ENCODE measurements around the gene TTL. TPM values are rescaled to one million over a fixed set of nuclear protein-coding genes. Genes with fewer than 3 reads are reported as not detected.
"Not testable (repeated sequence)": the region's sequence is repeated elsewhere in the genome, so short reads cannot be mapped to it uniquely, and the experiment has no call there.

The TTL gene
- total RNA-seq, 4 donors from 2014 or later = 11.6 to 24.2 (median 21.4) TPM

DNA sequence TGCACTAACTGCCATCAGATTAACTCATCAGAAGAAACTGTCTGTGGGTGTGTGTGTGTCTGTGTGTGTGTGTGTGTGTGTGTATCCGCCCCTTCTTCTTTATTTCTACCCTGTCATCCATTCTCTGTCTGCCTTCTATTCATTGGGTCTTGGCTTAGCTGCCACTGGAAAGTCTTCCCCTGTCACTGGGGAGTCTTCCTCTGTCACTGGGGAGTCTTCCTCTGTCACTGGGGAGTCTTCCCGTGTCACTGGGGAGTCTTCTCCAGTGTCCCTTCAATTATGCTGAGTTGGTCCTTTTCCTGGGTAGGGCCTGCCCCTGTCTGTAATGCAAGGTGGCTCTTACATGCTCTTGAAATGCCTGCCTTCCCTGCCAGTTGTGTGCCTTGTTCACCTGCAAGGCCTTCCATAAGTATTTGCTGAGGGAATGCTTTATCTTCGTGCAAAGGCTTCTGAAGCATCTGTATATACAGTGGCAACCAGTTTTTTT is 41.4 kb downstream of the TTL start:
- Histone ChIP-seq H3K36me3 (peaks cover 0 to 63% (median 14%) of the 10 kb centered on the region in 3 donors), H3K4me3 (no peak overlapping the region), H3K27ac (no peak overlapping the region), H3K27me3 (no peaks in the 10 kb centered on the region), H3K9me3 (no peaks in the 10 kb centered on the region), H3K4me1 (no peaks in the 10 kb centered on the region)
- WGBS, 2 donors = 88 to 92% methylated on average over 3 of the region's 3 CpGs
- TF ChIP-seq, protein P1, sequence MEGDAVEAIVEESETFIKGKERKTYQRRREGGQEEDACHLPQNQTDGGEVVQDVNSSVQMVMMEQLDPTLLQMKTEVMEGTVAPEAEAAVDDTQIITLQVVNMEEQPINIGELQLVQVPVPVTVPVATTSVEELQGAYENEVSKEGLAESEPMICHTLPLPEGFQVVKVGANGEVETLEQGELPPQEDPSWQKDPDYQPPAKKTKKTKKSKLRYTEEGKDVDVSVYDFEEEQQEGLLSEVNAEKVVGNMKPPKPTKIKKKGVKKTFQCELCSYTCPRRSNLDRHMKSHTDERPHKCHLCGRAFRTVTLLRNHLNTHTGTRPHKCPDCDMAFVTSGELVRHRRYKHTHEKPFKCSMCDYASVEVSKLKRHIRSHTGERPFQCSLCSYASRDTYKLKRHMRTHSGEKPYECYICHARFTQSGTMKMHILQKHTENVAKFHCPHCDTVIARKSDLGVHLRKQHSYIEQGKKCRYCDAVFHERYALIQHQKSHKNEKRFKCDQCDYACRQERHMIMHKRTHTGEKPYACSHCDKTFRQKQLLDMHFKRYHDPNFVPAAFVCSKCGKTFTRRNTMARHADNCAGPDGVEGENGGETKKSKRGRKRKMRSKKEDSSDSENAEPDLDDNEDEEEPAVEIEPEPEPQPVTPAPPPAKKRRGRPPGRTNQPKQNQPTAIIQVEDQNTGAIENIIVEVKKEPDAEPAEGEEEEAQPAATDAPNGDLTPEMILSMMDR (IDR thresholded peaks at IDR 0.05) = no peak
- TF ChIP-seq POLR2A (IDR thresholded peaks at IDR 0.05) = no peak
- DNase-seq = no peak
- intact Hi-C loops (cut with DNase I) = no loop called here

DNA sequence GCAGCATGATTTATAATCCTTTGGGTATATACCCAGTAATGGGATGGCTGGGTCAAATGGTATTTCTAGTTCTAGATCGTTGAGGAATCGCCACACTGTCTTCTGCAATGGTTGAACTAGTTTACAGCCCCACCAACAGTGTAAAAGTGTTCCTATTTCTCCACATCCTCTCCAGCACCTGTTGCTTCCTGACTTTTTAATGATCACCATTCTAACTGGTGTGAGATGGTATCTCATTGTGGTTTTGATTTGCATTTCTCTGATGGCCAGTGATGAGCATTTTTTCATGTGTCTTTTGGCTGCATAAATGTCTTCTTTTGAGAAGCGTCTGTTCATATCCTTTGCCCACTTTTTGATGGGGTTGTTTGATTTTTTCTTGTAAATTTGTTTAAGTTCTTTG is 42.3 kb downstream of the TTL start:
- 89 to 98% methylated on average over 3 of the region's 3 CpGs for WGBS, 2 donors
- DNase-seq; intact Hi-C loops (cut with DNase I); H3K27me3 ChIP-seq; H3K4me1 ChIP-seq; H3K9me3 ChIP-seq; H3K27ac ChIP-seq; H3K4me3 ChIP-seq: not testable (repeated sequence)
- H3K36me3 ChIP-seq = peaks cover 5 to 63% (median 14%) of the 10 kb centered on the region in 3 donors

DNA sequence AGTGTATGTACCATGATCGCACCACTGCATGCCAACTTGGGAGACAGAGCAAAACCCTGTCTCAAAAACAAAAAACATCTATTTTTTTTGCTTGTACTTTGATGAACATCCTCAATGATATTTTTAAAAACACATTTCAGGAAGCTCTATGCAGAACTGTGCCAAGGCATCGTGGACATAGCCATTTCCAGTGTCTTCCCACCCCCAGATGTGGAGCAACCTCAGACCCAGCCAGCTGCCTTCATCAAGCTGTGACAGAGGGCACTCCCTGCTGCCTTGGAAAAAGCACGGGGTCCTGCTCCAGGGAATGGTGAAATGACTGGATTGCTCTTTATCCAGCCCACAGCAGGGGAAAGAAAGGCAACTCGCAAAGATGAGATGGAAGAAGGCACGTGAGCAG is 46.6 kb downstream of the TTL start:
- Histone ChIP-seq H3K27ac (no peak overlapping the region), H3K4me1 (no peaks in the 10 kb centered on the region), H3K36me3 (peaks cover 0 to 62% (median 5%) of the 10 kb centered on the region in 3 donors), H3K4me3 (no peak overlapping the region), H3K9me3 (no peaks in the 10 kb centered on the region), H3K27me3 (no peaks in the 10 kb centered on the region)
- TF ChIP-seq, protein P1 (IDR thresholded peaks at IDR 0.05) = no peak
- TF ChIP-seq POLR2A (IDR thresholded peaks at IDR 0.05) = no peak
- no peak for DNase-seq
- intact Hi-C loops (cut with DNase I) = no loop called here
- WGBS, 2 donors = 88 to 92% methylated on average over 4 to 5 of the region's 5 CpGs

DNA sequence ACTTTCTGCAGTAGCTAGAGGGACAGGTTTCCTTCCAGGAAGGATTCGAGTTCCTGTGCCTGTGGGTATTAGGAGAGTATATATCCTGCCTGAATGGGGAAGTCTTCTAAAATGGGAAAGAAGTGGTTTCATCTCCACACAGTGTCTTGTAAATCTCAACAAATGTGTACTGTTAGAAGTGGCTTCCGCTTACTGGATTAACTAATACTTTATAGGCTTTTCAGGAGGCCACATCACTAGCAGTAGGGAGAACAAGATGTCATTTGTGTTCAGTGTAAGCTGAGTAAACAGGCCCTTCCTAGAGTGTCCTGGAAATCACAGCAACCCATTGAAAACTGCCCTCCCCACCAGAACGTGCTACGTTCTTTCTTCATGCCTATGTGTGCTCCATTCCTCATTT is 47.8 kb downstream of the TTL start:
- intact Hi-C loops (cut with DNase I) = no loop called here
- Histone ChIP-seq H3K27me3 (no peaks in the 10 kb centered on the region), H3K4me1 (no peaks in the 10 kb centered on the region), H3K4me3 (no peak overlapping the region), H3K9me3 (no peaks in the 10 kb centered on the region), H3K36me3 (peaks cover 0 to 58% (median 5%) of the 10 kb centered on the region in 3 donors), H3K27ac (no peak overlapping the region)
- no peak for DNase-seq
- TF ChIP-seq, protein P1 (IDR thresholded peaks at IDR 0.05) = no peak
- TF ChIP-seq POLR2A (IDR thresholded peaks at IDR 0.05) = no peak
- WGBS, 2 donors = 61 to 78% methylated on average over 4 of the region's 4 CpGs

DNA sequence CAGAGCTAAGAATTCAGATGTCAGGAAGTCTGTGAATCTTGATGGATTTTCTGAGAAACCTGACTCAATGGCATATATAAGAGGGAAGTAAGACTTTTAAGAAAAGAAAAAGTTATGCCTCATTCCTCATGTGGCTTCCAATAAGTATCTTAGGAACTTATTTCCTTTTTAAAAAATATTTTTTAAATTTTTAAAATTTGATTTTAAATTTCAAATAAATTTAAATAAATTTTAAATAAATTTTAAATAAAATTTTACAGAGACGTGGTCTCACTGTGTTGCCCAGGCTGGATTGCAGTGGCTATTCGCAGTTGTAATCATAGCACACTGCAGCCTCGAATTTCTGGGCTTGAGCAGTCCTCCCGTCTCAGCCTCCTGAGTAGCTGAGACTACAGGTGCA is 48.8 kb downstream of the TTL start:
- WGBS, 2 donors = 95 to 98% methylated on average over 4 of the region's 4 CpGs
- no peak for DNase-seq
- TF ChIP-seq, protein P1 (IDR thresholded peaks at IDR 0.05) = no peak
- TF ChIP-seq POLR2A (IDR thresholded peaks at IDR 0.05) = no peak
- Histone ChIP-seq H3K9me3 (no peaks in the 10 kb centered on the region), H3K27me3 (no peaks in the 10 kb centered on the region), H3K27ac (no peak overlapping the region), H3K36me3 (peaks cover 0 to 58% (median 5%) of the 10 kb centered on the region in 3 donors), H3K4me1 (no peaks in the 10 kb centered on the region), H3K4me3 (no peak overlapping the region)
- intact Hi-C loops (cut with DNase I) = no loop called here

DNA sequence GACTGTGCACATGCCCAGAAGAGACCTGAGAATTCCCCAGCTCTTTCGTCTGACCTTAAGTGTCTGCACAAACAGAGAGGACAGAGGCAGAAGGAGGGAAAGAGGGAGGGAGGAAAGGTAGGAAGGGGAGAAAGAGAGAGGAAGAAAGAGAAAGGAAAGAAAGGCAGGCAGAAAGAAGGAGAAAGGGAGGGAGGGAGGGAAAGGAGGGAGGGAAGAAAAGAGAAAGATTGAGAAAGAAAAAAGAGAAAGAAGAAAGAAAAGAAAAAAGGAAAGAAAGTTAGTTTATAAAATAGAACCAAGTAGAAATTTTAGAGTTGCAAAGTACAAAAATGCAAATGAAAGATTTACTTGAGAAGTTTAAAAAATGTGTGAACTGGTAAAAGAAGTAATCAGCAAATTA is 52.9 kb downstream of the TTL start:
- Histone ChIP-seq H3K36me3 (peaks cover 0 to 36% (median 0%) of the 10 kb centered on the region in 3 donors), H3K27ac (no peak overlapping the region), H3K4me1 (no peaks in the 10 kb centered on the region), H3K27me3 (no peaks in the 10 kb centered on the region), H3K4me3 (no peak overlapping the region), H3K9me3 (no peaks in the 10 kb centered on the region)
- intact Hi-C loops (cut with DNase I) = no loop called here
- TF ChIP-seq, protein P1 (IDR thresholded peaks at IDR 0.05) = no peak
- TF ChIP-seq POLR2A (IDR thresholded peaks at IDR 0.05) = no peak
- WGBS, 2 donors = 27 to 55% methylated on average over 1 of the region's 1 CpG
- no peak for DNase-seq

DNA sequence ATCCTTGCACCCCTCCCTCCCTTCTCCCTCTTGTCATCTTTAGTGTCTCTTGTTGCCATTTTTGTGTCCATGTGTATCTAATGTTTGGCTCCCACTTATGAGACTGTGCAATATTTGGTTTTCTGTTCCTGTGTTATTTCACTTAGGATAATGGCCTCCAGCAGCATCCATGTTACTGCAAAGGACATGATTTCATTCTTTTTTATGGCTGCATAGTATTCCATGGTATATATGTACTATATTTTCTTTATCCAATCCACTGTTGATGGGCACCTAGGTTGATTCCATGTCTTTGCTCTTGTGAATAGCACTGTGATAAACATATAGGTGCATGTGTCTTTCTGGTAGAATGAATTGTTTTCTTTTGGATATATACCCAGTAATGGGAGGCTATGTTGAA is 54.7 kb downstream of the TTL start:
- H3K36me3 ChIP-seq = peaks cover 0 to 19% (median 0%) of the 10 kb centered on the region in 3 donors
- H3K27ac ChIP-seq; H3K9me3 ChIP-seq; H3K4me3 ChIP-seq; H3K4me1 ChIP-seq; intact Hi-C loops (cut with DNase I); H3K27me3 ChIP-seq; DNase-seq: not testable (repeated sequence)

All from esophagus squamous epithelium (tissue), 5 donors.